Natural killer cell (primary cell): ENCODE measurements around the gene AGRP. TPM values are rescaled to one million over a fixed set of nuclear protein-coding genes. Genes with fewer than 3 reads are reported as not detected.

Experiments used
- ATAC-seq, 3 donors: fragments of 150-1000 bp in 2 of 3; fragments of 200-7000 bp in 1 of 3; cut with Tn5 transposase; 1 replicate in 1 of 3; 2 replicates in 2 of 3; pipeline ENCODE4 v1.10.0; 2021; ENCODE audit warnings: mild to moderate bottlenecking in 2 of 3, moderate library complexity in 2 of 3
- DNase-seq, 2 donors: peaks; one replicate each; pipeline versions ENCODE4 v3.0.0 to v3.0.0-alpha.2; 2013 to 2021; ENCODE audit warnings: mixed read lengths in 1 of 2
- H3K27ac ChIP-seq: one replicate; pipeline ENCODE4 v1.5.1; 2013; ENCODE audit warnings: mild to moderate bottlenecking, low read length
- H3K27me3 ChIP-seq: one replicate; pipeline ENCODE4 v1.6.1; 2013; ENCODE audit warnings: low read length; ENCODE audit not compliant: control insufficient read depth, insufficient read depth
- H3K36me3 ChIP-seq: one replicate; pipeline ENCODE4 v1.6.1; 2013; ENCODE audit warnings: low read length; ENCODE audit not compliant: control insufficient read depth, insufficient read depth
- H3K4me1 ChIP-seq: one replicate; pipeline ENCODE4 v1.6.1; 2013; ENCODE audit warnings: low read length; ENCODE audit not compliant: control insufficient read depth, insufficient read depth
- H3K4me3 ChIP-seq: one replicate; pipeline ENCODE4 v1.5.1; 2013; ENCODE audit warnings: low read length
- H3K9me3 ChIP-seq: one replicate; pipeline ENCODE4 v1.6.1; 2013; ENCODE audit warnings: low read length; ENCODE audit not compliant: control insufficient read depth, insufficient read depth
- H3K27ac Mint-ChIP-seq, 2 donors: one replicate each; pipeline ENCODE4 v1.8.0; 2022; ENCODE audit warnings: mild to moderate bottlenecking in 2 of 2, mixed read lengths in 2 of 2, moderate library complexity in 1 of 2
- H3K27me3 Mint-ChIP-seq, 2 donors: one replicate each; pipeline ENCODE4 v1.8.0; 2022; ENCODE audit warnings: low read depth in 2 of 2, mixed read lengths in 2 of 2
- H3K36me3 Mint-ChIP-seq: one replicate; pipeline ENCODE4 v1.8.0; 2022; ENCODE audit warnings: mixed read lengths
- H3K4me1 Mint-ChIP-seq, 2 donors: one replicate each; pipeline ENCODE4 v1.8.0; 2022; ENCODE audit warnings: mixed read lengths in 2 of 2
- H3K4me3 Mint-ChIP-seq: one replicate; pipeline ENCODE4 v1.8.0; 2022; ENCODE audit warnings: mild to moderate bottlenecking, moderate library complexity, mixed read lengths
- H3K9me3 Mint-ChIP-seq, 2 donors: one replicate each; pipeline ENCODE4 v1.8.0; 2022; ENCODE audit warnings: mixed read lengths in 2 of 2
- WGBS: methylation state at CpG from one replicate; pipeline ENCODE4 v1.1.7; 2013; ENCODE audit warnings: missing lambda C conversion rate; ENCODE audit not compliant: insufficient coverage; 5-methylcytosine and 5-hydroxymethylcytosine counted together
- intact Hi-C: fragments of 100-400 bp; cut with micrococcal nuclease; formaldehyde crosslinking; loops from one replicate; pipeline ENCODE4 v1.14.2; 2022
- total RNA-seq, 4 donors: library from RNA; stranded (reverse); fragments of 120-200 nt in 1 of 4; gene quantifications; one replicate each; pipeline versions ENCODE4 v1.2.3 to v1.2.4, GENCODE V29; 2013 to 2022
- TF ChIP-seq, protein P1 (sequence below): fragments of 200-600 bp; IDR thresholded peaks from one replicate; pipeline ENCODE4 v1.8.0; 2022; ENCODE audit warnings: antibody characterized with exemption

The AGRP gene
- total RNA-seq, 3 donors from 2014 or later (not counting 1 experiment from before 2014, with no cell fraction given): 0.50 TPM; not detected in 2

DNA sequence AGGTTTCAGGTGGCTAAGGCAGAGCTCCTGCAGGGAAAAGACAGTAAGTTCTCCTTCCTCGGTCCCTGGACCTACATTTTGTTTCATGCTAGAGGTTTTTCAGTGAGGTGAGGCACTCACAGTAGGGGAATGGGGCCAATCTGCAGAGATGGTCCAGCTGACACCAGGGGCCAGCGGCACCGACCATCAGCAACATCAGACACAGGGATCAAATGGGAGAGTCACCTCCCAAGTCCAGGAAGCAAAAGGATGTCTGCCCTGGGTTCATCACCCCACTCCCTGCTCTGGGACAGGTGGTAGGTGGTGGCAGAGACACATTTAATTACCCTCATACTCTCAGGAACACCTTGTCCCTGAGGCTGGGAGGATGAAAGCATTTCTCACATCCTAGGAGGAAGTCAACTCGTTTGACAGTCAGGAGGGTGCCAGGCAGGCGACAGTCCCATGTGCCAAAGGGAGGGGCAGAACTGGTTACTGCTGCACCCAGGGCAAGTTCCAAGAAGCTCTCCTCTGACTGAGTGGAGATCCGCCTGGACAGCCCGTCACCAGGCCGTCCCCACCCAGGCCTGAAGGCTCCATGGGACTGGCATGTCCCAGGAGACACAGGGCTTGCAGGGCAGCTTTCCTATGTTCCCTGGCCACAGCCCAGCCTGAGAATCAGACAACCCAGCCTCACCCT lies 21.6 kb downstream of the AGRP start:
- H3K27ac ChIP-seq: no peak overlapping the region
- H3K27me3 Mint-ChIP-seq: no peaks in the 10 kb centered on the region
- no peak overlapping the region for H3K27ac Mint-ChIP-seq

DNA sequence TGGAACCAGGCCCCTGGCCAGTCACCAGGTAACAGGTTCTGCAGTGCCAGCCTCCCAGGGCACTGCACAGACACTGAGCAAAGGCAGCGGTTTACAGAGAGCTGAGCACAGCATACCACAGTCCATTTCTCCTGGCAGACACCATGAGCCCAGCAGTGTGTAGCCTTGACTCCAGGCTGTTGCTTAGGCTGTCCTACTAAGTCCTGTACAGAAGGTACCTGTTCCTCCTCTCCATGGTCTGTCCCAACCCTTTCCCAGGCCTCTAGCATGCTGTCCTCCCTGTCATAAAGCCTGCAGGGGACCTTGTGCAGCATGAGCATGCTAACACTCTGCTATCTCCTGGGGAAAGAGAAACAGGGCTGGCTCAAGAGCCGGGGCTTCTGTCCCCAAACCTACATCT lies 22.4 kb downstream of the AGRP start:
- DNase-seq: no peak
- WGBS: 67% methylated on average over 2 of the region's 2 CpGs
- no peaks in the 10 kb centered on the region for H3K27me3 Mint-ChIP-seq
- H3K27me3 ChIP-seq: no peaks in the 10 kb centered on the region
- intact Hi-C loops: no loop called here
- no peak overlapping the region for H3K4me3 ChIP-seq
- H3K4me1 Mint-ChIP-seq: peaks cover 48 to 82% of the 10 kb centered on the region in 2 donors
- peaks cover 19% of the 10 kb centered on the region for H3K36me3 ChIP-seq
- H3K27ac ChIP-seq: no peak overlapping the region
- no peaks in the 10 kb centered on the region for H3K36me3 Mint-ChIP-seq
- no peaks in the 10 kb centered on the region for H3K9me3 ChIP-seq
- no peak overlapping the region for H3K27ac Mint-ChIP-seq
- H3K9me3 Mint-ChIP-seq: no peaks in the 10 kb centered on the region
- TF ChIP-seq, protein P1, sequence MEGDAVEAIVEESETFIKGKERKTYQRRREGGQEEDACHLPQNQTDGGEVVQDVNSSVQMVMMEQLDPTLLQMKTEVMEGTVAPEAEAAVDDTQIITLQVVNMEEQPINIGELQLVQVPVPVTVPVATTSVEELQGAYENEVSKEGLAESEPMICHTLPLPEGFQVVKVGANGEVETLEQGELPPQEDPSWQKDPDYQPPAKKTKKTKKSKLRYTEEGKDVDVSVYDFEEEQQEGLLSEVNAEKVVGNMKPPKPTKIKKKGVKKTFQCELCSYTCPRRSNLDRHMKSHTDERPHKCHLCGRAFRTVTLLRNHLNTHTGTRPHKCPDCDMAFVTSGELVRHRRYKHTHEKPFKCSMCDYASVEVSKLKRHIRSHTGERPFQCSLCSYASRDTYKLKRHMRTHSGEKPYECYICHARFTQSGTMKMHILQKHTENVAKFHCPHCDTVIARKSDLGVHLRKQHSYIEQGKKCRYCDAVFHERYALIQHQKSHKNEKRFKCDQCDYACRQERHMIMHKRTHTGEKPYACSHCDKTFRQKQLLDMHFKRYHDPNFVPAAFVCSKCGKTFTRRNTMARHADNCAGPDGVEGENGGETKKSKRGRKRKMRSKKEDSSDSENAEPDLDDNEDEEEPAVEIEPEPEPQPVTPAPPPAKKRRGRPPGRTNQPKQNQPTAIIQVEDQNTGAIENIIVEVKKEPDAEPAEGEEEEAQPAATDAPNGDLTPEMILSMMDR: no peak
- peaks cover 30% of the 10 kb centered on the region for H3K4me1 ChIP-seq
- no peak overlapping the region for H3K4me3 Mint-ChIP-seq
- no peak for ATAC-seq

More for the DNA sequence above, 21.6 kb downstream of the AGRP start:
- ATAC-seq (no peak), DNase-seq (no peak)
- Histone ChIP-seq H3K4me3 (no peak overlapping the region), H3K27me3 (no peaks in the 10 kb centered on the region), H3K36me3 (peaks cover 19% of the 10 kb centered on the region), H3K4me1 (peaks cover 24% of the 10 kb centered on the region), H3K9me3 (no peaks in the 10 kb centered on the region)
- 87% methylated on average over 8 of the region's 8 CpGs for WGBS
- peaks cover 45 to 82% of the 10 kb centered on the region in 2 donors for H3K4me1 Mint-ChIP-seq
- TF ChIP-seq, protein P1: no peak
- no peak overlapping the region for H3K4me3 Mint-ChIP-seq
- H3K36me3 Mint-ChIP-seq: no peaks in the 10 kb centered on the region
- intact Hi-C loops: no loop called here
- no peaks in the 10 kb centered on the region for H3K9me3 Mint-ChIP-seq

GRCh38 chr16:67460168-67460567 lies 23.2 kb downstream of the AGRP start:
- peaks cover 19% of the 10 kb centered on the region for H3K36me3 ChIP-seq
- 97% methylated on average over 5 of the region's 5 CpGs for WGBS
- no peaks in the 10 kb centered on the region for H3K9me3 Mint-ChIP-seq
- no peak for DNase-seq
- H3K4me1 ChIP-seq: peaks cover 22% of the 10 kb centered on the region
- H3K4me1 Mint-ChIP-seq: peaks cover 47 to 81% of the 10 kb centered on the region in 2 donors
- no peak overlapping the region for H3K4me3 Mint-ChIP-seq
- TF ChIP-seq, protein P1: no peak
- intact Hi-C loops: no loop called here
- no peaks in the 10 kb centered on the region for H3K27me3 Mint-ChIP-seq
- H3K4me3 ChIP-seq: no peak overlapping the region
- H3K36me3 Mint-ChIP-seq: no peaks in the 10 kb centered on the region
- no peaks in the 10 kb centered on the region for H3K9me3 ChIP-seq
- peak overlapping the region; percentile 18 to 27 for H3K27ac Mint-ChIP-seq
- H3K27me3 ChIP-seq: no peaks in the 10 kb centered on the region
- no peak for ATAC-seq
- H3K27ac ChIP-seq: no peak overlapping the region

DNA sequence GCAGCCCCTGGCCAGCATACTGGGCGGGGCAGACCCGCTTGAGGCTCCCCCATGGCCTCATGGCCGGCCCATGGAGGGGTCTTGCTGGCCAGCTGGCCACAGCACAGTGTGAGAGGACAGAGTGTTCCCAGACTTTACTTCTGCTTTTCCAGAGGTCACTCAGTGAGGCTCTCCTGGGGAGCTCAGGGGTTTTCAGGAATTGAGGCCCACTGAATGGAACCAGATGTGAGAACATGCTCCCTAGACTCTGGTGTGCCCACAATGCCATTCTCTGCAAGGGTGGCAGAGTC lies 23.5 kb downstream of the AGRP start:
- peaks cover 19% of the 10 kb centered on the region for H3K36me3 ChIP-seq
- Mint-ChIP-seq H3K36me3 (no peaks in the 10 kb centered on the region), H3K27ac (no peak overlapping the region), H3K4me3 (no peak overlapping the region), H3K4me1 (peaks cover 50 to 81% of the 10 kb centered on the region in 2 donors), H3K9me3 (no peaks in the 10 kb centered on the region), H3K27me3 (no peaks in the 10 kb centered on the region)
- H3K4me1 ChIP-seq: peaks cover 22% of the 10 kb centered on the region
- H3K27me3 ChIP-seq: no peaks in the 10 kb centered on the region
- WGBS: 92% methylated on average over 3 of the region's 3 CpGs
- H3K4me3 ChIP-seq: no peak overlapping the region
- no peak overlapping the region for H3K27ac ChIP-seq
- TF ChIP-seq, protein P1: no peak
- H3K9me3 ChIP-seq: no peaks in the 10 kb centered on the region
- intact Hi-C loops: no loop called here
- ATAC-seq (no peak), DNase-seq (no peak)
